Bronchial epithelial cell (primary cell): ENCODE measurements around the gene STK39. TPM values are rescaled to one million over a fixed set of nuclear protein-coding genes. Genes with fewer than 3 reads are reported as not detected.
A peak's percentile ranks its signal among the peaks of the same experiment; 100 is the strongest.

Source experiments
- DNase-seq: peaks from one replicate; pipeline ENCODE4 v3.0.0-alpha.2; 2010; ENCODE audit warnings: low read depth
- FAIRE-seq: peaks from 2 replicates; lab custom pipeline; 2011; peaks lifted over from hg19 to GRCh38; lab: Jason Lieb, UNC
- H3K27me3 ChIP-seq: 2 replicates; pipeline ENCODE4 v1.5.1; 2011; ENCODE audit warnings: low read length; ENCODE audit not compliant: control insufficient read depth, insufficient read depth
- H3K36me3 ChIP-seq: 2 replicates; pipeline ENCODE4 v1.5.1; 2011; ENCODE audit warnings: low read length; ENCODE audit not compliant: control insufficient read depth, insufficient read depth
- H3K4me3 ChIP-seq: 2 replicates; pipeline ENCODE4 v1.5.1; 2011; ENCODE audit warnings: mild to moderate bottlenecking, low read depth, low read length, control low read depth
- CTCF ChIP-seq: IDR thresholded peaks from 2 replicates; pipeline ENCODE4 v1.5.1; 2011; ENCODE audit warnings: mild to moderate bottlenecking, moderate library complexity, low read length, control low read depth, inconsistent platforms; ENCODE audit not compliant: insufficient read depth, severe bottlenecking
- total RNA-seq: library from RNA; depleted of rRNA; stranded (reverse); fragments of >200 nt; gene quantifications from 2 replicates; pipeline ENCODE4 v1.2.1, GENCODE V29; 2014

STK39 gene
- total RNA-seq, 1 donor from 2014 or later, result 20.3 TPM

- no peak for FAIRE-seq
Observed at GRCh38 chr2:167966937-167967913, 280.2 kb downstream of the STK39 start.

GRCh38 chr2:167965907-167966761 lies 281.3 kb downstream of the STK39 start:
- FAIRE-seq (no peak), DNase-seq (no peak)
- Histone ChIP-seq H3K27me3 (no peaks in the 10 kb centered on the region), H3K4me3 (no peak overlapping the region), H3K36me3 (no peaks in the 10 kb centered on the region)
- no peak for TF ChIP-seq CTCF

More at GRCh38 chr2:167966937-167967913, 280.2 kb downstream of the STK39 start:
- no peaks in the 10 kb centered on the region for H3K36me3 ChIP-seq
- H3K27me3 ChIP-seq, result no peaks in the 10 kb centered on the region
- DNase-seq, result no peak
- H3K4me3 ChIP-seq, result no peak overlapping the region
- TF ChIP-seq CTCF, result no peak

GRCh38 chr2:167964650-167965413 lies 282.6 kb downstream of the STK39 start:
- Histone ChIP-seq H3K36me3 (no peaks in the 10 kb centered on the region), H3K4me3 (no peak overlapping the region), H3K27me3 (no peaks in the 10 kb centered on the region)
- FAIRE-seq (no peak), DNase-seq (peak; percentile 20)
- TF ChIP-seq CTCF, result no peak

GRCh38 chr2:167963899-167964649 lies 283.3 kb downstream of the STK39 start:
- no peak overlapping the region for H3K4me3 ChIP-seq
- DNase-seq (no peak), FAIRE-seq (no peak)
- no peak for TF ChIP-seq CTCF
- H3K36me3 ChIP-seq, result no peaks in the 10 kb centered on the region
- no peaks in the 10 kb centered on the region for H3K27me3 ChIP-seq
